NCI-H82 treated with DMSO at 0.1 percent for 48 hours (cell line): ENCODE measurements around the gene PALMD.
A peak's percentile ranks its signal among the peaks of the same experiment; 100 is the strongest.

Experiments
- DNase-seq: peaks from one replicate; lab custom pipeline; 2025; ENCODE audit not compliant: unreplicated experiment; lab: John Stamatoyannopoulos, UW

Gene PALMD

DNA sequence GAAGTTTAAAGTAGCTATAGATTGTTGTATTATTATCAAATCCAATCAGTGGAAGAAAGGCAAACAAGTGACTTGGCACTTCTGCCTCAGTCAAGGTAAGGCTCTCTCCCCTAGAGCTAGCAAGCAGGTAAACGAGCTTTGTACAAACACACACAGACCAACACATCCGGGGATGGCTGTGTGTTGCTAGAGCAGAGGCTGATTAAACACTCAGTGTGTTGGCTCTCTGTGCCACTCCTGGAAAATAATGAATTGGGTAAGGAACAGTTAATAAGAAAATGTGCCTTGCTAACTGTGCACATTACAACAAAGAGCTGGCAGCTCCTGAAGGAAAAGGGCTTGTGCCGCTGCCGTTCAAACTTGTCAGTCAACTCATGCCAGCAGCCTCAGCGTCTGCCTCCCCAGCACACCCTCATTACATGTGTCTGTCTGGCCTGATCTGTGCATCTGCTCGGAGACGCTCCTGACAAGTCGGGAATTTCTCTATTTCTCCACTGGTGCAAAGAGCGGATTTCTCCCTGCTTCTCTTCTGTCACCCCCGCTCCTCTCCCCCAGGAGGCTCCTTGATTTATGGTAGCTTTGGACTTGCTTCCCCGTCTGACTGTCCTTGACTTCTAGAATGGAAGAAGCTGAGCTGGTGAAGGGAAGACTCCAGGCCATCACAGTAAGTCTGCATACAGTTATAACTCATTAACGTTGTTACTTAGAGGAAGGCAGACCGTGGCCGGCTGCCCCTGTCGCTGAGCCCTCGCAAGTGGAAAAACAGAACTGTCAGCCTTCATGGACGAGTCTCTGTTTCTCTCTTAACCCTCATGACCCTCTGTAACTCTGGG is at the start of gene PALMD:
TSS of gene PALMD (plus strand) at position 415 of the 833 bp plus-strand sequence. CDS start at position 620, 205 bp downstream.
- DNase-seq, result peak; percentile 71

DNA sequence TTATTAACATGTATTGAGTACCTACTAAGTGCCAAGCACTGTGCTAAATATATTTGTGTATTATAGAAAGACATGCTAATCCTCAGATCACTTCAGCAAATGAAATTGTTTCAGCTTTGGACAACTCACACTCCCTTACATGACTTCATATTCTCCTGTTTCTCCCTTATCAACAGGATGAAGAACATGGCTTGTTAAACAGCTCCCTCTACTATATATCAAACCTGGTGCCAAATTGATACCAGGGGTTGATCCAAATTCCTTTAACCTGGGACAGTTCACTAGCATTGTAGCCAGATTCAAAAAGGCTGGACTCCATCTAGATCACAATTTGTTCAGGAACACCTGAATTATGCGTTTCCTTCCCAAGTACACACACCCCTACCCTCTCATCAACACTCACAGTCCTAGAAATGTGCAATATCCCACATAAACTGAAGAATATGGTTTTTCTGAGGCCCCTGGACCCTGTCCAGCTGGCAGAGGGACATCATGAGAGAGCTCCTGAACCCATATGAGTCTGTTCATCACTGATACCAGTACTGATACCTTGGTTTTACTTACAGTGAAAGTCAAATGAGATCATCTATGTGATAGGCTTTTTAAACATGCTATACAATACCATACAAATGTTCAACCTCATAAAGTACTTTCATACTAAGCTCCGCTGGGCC is 47.0 kb upstream of the PALMD start:
- DNase-seq, result no peak

GRCh38 chr1:99599678-99600175 is 46.2 kb upstream of the PALMD start:
- DNase-seq, result no peak

GRCh38 chr1:99600782-99601181 is 45.1 kb upstream of the PALMD start:
- DNase-seq, result no peak

DNA sequence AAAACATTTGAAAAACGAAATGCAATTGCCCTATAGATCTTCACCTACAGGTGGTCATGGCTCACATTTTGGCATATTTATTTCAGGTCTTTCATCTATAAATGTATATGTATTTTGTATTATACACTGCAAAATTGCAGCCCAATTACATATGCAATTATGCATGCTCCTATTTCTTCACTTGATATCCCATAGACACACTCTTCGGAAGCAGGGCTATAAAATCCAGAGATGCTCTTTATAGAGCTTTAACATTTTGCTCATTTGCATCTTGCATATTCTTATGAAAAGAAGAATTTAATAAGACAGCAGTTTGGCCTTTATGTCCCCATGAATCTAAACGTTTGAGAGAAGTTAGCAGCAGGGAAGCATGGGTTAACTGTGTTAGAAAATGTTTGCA is 44.7 kb upstream of the PALMD start:
- DNase-seq, result no peak

- DNase-seq, result no peak
Observed at GRCh38 chr1:99601709-99602403, 44.1 kb upstream of the PALMD start.

DNA sequence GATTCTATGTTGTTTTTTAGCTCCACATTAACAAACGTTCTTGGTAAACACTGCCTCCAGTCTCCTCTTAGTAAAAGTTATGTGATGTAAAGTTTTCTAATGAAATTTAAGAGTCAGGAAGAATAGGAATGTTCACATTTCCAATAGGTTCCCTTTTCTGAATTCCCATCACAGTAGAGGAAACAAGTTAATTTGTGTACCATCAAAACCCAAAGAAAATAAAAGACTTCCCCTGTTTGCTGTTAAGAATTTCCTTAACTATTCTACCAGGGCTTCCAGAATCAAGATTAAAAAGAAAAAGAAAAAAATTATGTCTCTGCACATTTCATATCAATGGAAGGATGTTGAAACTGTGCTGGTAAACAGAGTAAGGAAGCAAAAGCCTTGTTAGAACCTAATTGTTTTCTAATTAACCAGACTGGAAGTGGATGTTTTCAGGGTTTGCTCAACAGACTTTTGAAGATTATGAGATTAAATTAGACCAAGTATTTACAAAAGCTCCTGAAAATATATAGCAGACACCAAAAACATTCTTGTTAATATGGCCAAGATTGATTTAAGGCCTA is 43.4 kb upstream of the PALMD start:
- DNase-seq, result no peak

DNA sequence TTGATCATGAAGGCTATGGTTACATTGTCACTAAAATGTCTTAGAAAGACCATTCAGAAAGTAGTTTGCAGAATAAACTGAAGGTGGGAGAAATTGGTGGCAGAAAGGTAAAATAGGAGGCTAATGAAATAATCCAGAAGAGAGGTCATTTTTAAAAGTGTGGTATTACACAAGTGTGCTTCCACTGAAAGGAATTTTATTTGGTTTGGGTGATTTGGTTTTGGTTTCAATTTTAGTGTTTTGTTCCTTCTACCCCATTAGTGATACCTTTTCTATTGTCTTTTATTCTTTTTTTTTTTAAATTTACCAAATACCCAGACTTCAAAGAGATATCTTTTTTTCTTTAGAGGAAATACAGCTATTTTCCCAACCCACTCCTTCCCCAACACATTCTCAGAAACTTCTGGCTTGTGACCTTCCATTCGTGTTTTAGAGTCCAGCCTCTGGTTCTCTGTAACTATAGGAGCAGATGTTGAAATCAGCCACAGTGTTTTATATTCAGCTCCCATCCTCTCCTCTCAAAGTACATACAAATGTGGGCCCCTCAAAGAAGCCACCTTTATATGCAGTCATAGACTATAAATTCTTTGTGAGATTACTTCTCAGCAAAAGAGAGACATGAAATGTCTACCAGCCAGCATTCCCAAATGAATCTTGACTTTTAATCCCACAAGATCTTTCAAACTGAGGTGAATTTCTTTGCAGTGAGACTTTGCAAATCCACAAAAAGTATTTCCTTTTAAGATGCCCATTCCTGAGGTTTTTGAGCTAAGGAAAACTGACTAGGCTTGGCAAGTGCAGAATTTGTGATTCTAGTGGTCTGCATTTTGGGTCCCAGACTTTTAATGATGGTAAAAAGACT is 42.0 kb upstream of the PALMD start:
- no peak for DNase-seq

GRCh38 chr1:99606306-99606705 is 39.6 kb upstream of the PALMD start:
- no peak for DNase-seq

- no peak for DNase-seq
Observed at GRCh38 chr1:99607590-99607989, 38.3 kb upstream of the PALMD start.

- no peak for DNase-seq
Observed at GRCh38 chr1:99608058-99608457, 37.9 kb upstream of the PALMD start.

GRCh38 chr1:99613716-99614115 is 32.2 kb upstream of the PALMD start:
- DNase-seq, result no peak

- DNase-seq, result no peak
Observed at GRCh38 chr1:99614728-99615127, 31.2 kb upstream of the PALMD start.

- DNase-seq, result no peak
Observed at GRCh38 chr1:99619583-99619982, 26.3 kb upstream of the PALMD start.

DNA sequence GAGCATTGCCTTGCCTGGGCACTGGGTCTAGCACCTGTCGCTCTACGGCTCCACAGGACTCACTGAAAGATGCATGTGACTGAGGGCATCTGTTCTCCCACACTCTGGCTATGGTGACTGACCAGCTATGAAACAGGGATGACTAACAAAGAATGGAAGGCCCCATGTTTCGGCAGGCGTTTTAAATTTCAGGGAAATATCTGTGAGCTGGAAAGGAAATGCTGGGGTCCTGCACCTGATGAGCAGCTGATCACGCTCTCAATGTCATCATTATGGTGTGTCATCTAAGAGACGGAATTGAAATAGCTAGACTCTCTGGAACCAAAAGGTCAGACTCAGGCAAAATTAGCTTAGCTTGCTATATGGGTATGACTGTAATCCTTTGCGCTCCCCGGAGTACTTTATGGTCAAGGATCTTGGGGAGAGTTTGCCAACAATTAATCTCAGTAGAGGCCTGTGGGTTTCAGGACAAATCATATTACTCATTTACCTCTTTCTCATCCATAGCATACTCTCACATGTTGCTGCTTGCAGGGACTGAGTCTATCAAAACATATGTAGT is 24.5 kb upstream of the PALMD start:
- no peak for DNase-seq

DNA sequence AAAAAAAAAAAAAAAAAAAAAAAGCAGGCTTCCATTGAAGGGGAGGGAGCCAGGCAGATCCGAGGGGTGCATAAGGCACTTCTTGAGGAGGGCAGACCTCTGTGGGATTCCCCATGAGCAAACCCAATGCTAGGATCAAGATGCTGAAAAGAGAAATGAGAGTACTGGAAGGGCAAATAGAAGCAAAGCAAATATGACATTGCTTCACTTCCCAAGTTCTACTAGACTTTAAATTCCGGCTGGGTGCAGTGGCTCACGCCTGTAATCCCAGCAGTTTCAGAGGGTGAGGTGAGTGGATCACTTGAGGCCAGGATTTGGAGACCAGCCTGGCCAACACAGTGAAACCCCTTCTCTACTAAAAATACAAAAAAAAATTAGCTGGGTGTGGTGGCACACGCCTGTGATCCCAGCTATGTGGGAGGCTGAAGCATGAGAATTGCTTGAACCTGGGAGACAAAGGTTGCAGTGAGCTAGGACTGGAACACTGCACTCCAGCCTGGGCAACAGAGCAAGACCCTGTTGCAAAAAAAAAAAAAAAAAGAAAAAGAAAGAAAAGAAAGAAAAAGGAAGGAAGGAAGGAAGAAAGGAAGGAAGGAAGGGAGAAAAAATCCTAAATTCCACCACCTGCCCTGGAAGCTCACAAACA is 23.1 kb upstream of the PALMD start:
- DNase-seq, result no peak

GRCh38 chr1:99623554-99623953 is 22.4 kb upstream of the PALMD start:
- no peak for DNase-seq

- peak; percentile 97 for DNase-seq
Observed at GRCh38 chr1:99627615-99628014, 18.3 kb upstream of the PALMD start.

GRCh38 chr1:99629164-99629563 is 16.7 kb upstream of the PALMD start:
- no peak for DNase-seq
